ENCODE results near the gene KRT83. TPM values are rescaled to one million over a fixed set of nuclear protein-coding genes. Genes with fewer than 3 reads are reported as not detected.

The KRT83 gene
- polyA plus RNA-seq, 3 donors = not detected

DNA sequence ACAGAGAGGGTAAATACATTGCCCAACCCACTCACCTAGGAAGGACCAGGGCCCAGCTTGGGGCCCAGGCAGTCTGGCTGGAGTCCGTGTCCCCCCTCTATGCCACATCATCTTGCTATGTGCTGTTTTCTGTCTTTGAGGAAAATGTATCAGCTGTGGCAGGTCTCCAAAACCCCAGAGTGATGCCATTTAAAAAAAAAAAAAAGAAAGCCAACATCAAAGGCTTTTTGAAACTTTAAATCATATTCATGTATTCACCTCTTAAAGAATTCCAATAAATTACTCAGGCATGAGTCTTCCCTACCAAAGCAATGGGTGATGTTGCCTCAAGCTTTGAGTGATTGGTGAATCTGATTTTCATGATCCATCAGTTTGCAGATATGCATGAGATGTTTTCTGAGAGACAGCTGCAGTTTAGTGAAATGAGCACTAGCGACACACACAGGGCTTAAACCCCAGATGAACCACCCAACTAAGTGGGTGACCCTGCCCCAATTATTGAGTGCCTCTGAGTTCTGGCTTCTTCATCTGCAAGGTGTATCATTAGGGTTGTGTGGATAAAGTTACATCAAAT is 35.9 kb downstream of the KRT83 start:
- no peak overlapping the region for H3K4me2 ChIP-seq (replicated peaks; ENCODE audit: extremely low read depth, low read length, poor library complexity, severe bottlenecking)
- no peaks in the 10 kb centered on the region for H4K20me1 ChIP-seq (ENCODE audit: insufficient read depth, low read length)
- Mint-ChIP-seq H3K9me3 (peaks cover 0 to 3% (median 0%) of the 10 kb centered on the region in 7 donors), H3K36me3 (no peaks in the 10 kb centered on the region), H3K4me1 (peaks cover 22% of the 10 kb centered on the region), H3K4me3 (no peak overlapping the region), H3K27ac (no peak overlapping the region), H3K27me3 (ENCODE audit: low read depth in 3 of 3) (peaks cover 5 to 16% (median 12%) of the 10 kb centered on the region in 3 donors)
- intact Hi-C loops (cut with micrococcal nuclease) = no loop called here
- no peak overlapping the region for H3K9ac ChIP-seq (ENCODE audit: insufficient read depth, low read length, poor library complexity, severe bottlenecking)
- no peak overlapping the region for H2AFZ ChIP-seq (ENCODE audit: insufficient read depth, low read depth, low read length, poor library complexity, severe bottlenecking)
- H3K4me3 ChIP-seq (replicated peaks in 1 of 3; ENCODE audit: low read depth in 2 of 3, low read length in 3 of 3) = no peak overlapping the region
- no peaks in the 10 kb centered on the region for H3K79me2 ChIP-seq (ENCODE audit: insufficient read depth, low read length)
- TF ChIP-seq CTCF (IDR thresholded peaks at IDR 0.05) = no peak
- no peaks in the 10 kb centered on the region for H3K36me3 ChIP-seq (replicated peaks in 1 of 2; ENCODE audit: control insufficient read depth in 1 of 2, insufficient read depth in 2 of 2, low read length in 2 of 2)
- no peak for DNase-seq
- H3K27me3 ChIP-seq (ENCODE audit: control insufficient read depth in 2 of 2, insufficient read depth in 2 of 2, low read length in 2 of 2) = peaks cover 3 to 5% of the 10 kb centered on the region in 2 donors
- peaks cover 11 to 15% of the 10 kb centered on the region in 2 donors for H3K4me1 ChIP-seq (ENCODE audit: control insufficient read depth in 1 of 2, insufficient read depth in 2 of 2, low read length in 2 of 2)
- no peaks in the 10 kb centered on the region for H3K9me3 ChIP-seq (replicated peaks in 1 of 2; ENCODE audit: control insufficient read depth in 1 of 2, insufficient read depth in 1 of 2, low read length in 2 of 2)
- no peak overlapping the region for H3K27ac ChIP-seq (ENCODE audit: low read depth in 1 of 2, low read length in 2 of 2)
- no CpG with 5 or more reads among the region's 2 CpGs for WGBS (ENCODE audit: insufficient coverage)

- Histone ChIP-seq H3K27ac (ENCODE audit: low read depth in 1 of 2, low read length in 2 of 2) (no peak overlapping the region), H3K4me1 (ENCODE audit: control insufficient read depth in 1 of 2, insufficient read depth in 2 of 2, low read length in 2 of 2) (peaks cover 17 to 21% of the 10 kb centered on the region in 2 donors), H3K9me3 (replicated peaks in 1 of 2; ENCODE audit: control insufficient read depth in 1 of 2, insufficient read depth in 1 of 2, low read length in 2 of 2) (no peaks in the 10 kb centered on the region), H3K79me2 (ENCODE audit: insufficient read depth, low read length) (no peaks in the 10 kb centered on the region), H2AFZ (ENCODE audit: insufficient read depth, low read depth, low read length, poor library complexity, severe bottlenecking) (no peak overlapping the region), H3K36me3 (replicated peaks in 1 of 2; ENCODE audit: control insufficient read depth in 1 of 2, insufficient read depth in 2 of 2, low read length in 2 of 2) (no peaks in the 10 kb centered on the region), H3K4me3 (replicated peaks in 1 of 3; ENCODE audit: low read depth in 2 of 3, low read length in 3 of 3) (no peak overlapping the region), H3K9ac (ENCODE audit: insufficient read depth, low read length, poor library complexity, severe bottlenecking) (no peak overlapping the region), H3K27me3 (ENCODE audit: control insufficient read depth in 2 of 2, insufficient read depth in 2 of 2, low read length in 2 of 2) (peaks cover 3 to 5% of the 10 kb centered on the region in 2 donors), H4K20me1 (ENCODE audit: insufficient read depth, low read length) (no peaks in the 10 kb centered on the region), H3K4me2 (replicated peaks; ENCODE audit: extremely low read depth, low read length, poor library complexity, severe bottlenecking) (no peak overlapping the region)
- peaks cover 28% of the 10 kb centered on the region for H3K4me1 Mint-ChIP-seq
- TF ChIP-seq CTCF (IDR thresholded peaks at IDR 0.05) = no peak
- H3K9me3 Mint-ChIP-seq = peaks cover 0 to 3% (median 0%) of the 10 kb centered on the region in 7 donors
- no peak overlapping the region for H3K4me3 Mint-ChIP-seq
- intact Hi-C loops (cut with micrococcal nuclease) = no loop called here
- 100% methylated on average over 1 of the region's 4 CpGs for WGBS (ENCODE audit: insufficient coverage)
- DNase-seq = no peak
- H3K27ac Mint-ChIP-seq = no peak overlapping the region
- H3K27me3 Mint-ChIP-seq (ENCODE audit: low read depth in 3 of 3) = peaks cover 5 to 20% (median 12%) of the 10 kb centered on the region in 3 donors
- no peaks in the 10 kb centered on the region for H3K36me3 Mint-ChIP-seq
Observed at GRCh38 chr12:52284562-52285171, 36.5 kb downstream of the KRT83 start.

Data from CD14-positive monocyte (primary cell).